H9 (cell line): ENCODE results near the gene DLG5. TPM values are rescaled to one million over a fixed set of nuclear protein-coding genes. Genes with fewer than 3 reads are reported as not detected.
A peak's percentile ranks its signal among the peaks of the same experiment; 100 is the strongest.

ENCODE experiments used
- DNase-seq: peaks from one replicate; pipeline ENCODE4 v3.0.0-alpha.2; 2017
- H2AFZ ChIP-seq: one replicate; pipeline ENCODE4 v1.6.1; 2013; ENCODE audit warnings: mild to moderate bottlenecking, low read length, control low read depth, moderate library complexity
- H2AK5ac ChIP-seq: 2 replicates; pipeline ENCODE4 v1.6.1; 2013; ENCODE audit warnings: low read length, control low read depth, mixed read lengths; ENCODE audit not compliant: insufficient read length
- H2BK120ac ChIP-seq: one replicate; pipeline ENCODE4 v1.6.1; 2013; ENCODE audit warnings: low read depth, mild to moderate bottlenecking, low read length, control low read depth, inconsistent platforms; ENCODE audit not compliant: poor library complexity, severe bottlenecking
- H2BK12ac ChIP-seq: 2 replicates; pipeline ENCODE4 v1.6.1; 2013; ENCODE audit warnings: low read length, control low read depth, mixed read lengths, low read depth; ENCODE audit not compliant: insufficient read length
- H2BK15ac ChIP-seq: 2 replicates; pipeline ENCODE4 v1.6.1; 2013; ENCODE audit warnings: low read depth, low read length, control low read depth
- H2BK20ac ChIP-seq: one replicate; pipeline ENCODE4 v1.6.1; 2013; ENCODE audit warnings: low read depth, mild to moderate bottlenecking, low read length, control low read depth, inconsistent platforms; ENCODE audit not compliant: poor library complexity, severe bottlenecking
- H2BK5ac ChIP-seq: 2 replicates; pipeline ENCODE4 v1.6.1; 2013; ENCODE audit warnings: low read length, control low read depth, mixed read lengths; ENCODE audit not compliant: insufficient read length
- H3K14ac ChIP-seq: 2 replicates; pipeline ENCODE4 v1.6.1; 2013; ENCODE audit warnings: low read length, control low read depth; ENCODE audit not compliant: insufficient read depth
- H3K18ac ChIP-seq: 2 replicates; pipeline ENCODE4 v1.6.1; 2013; ENCODE audit warnings: low read depth, mild to moderate bottlenecking, mixed read lengths, low read length, control low read depth; ENCODE audit not compliant: insufficient read length
- H3K23ac ChIP-seq: 2 replicates; pipeline ENCODE4 v1.6.1; 2013; ENCODE audit warnings: low read length, control low read depth, mixed read lengths, low read depth; ENCODE audit not compliant: insufficient read length
- H3K23me2 ChIP-seq: 2 replicates; pipeline ENCODE4 v1.6.1; 2013; ENCODE audit warnings: low read depth, mild to moderate bottlenecking, mixed read lengths, low read length, control low read depth; ENCODE audit not compliant: insufficient read length, poor library complexity, severe bottlenecking
- H3K27ac ChIP-seq: 2 replicates; pipeline ENCODE4 v1.5.1; 2013; ENCODE audit warnings: low read length, control low read depth, mixed read lengths, low read depth; ENCODE audit not compliant: insufficient read length
- H3K27me3 ChIP-seq: 2 replicates; pipeline ENCODE4 v1.6.1; 2013; ENCODE audit warnings: low read length, control low read depth, inconsistent platforms; ENCODE audit not compliant: insufficient read depth
- H3K4ac ChIP-seq: 2 replicates; pipeline ENCODE4 v1.6.1; 2013; ENCODE audit warnings: low read depth, mild to moderate bottlenecking, control low read depth, inconsistent platforms, low read length, moderate library complexity
- H3K4me1 ChIP-seq: 2 replicates; pipeline ENCODE4 v1.6.1; 2013; ENCODE audit warnings: low read length, control low read depth, inconsistent platforms; ENCODE audit not compliant: insufficient read depth
- H3K4me2 ChIP-seq: 2 replicates; pipeline ENCODE4 v1.6.1; 2013; ENCODE audit warnings: low read length, control low read depth, mixed read lengths; ENCODE audit not compliant: insufficient read length, insufficient read depth
- H3K56ac ChIP-seq: 2 replicates; pipeline ENCODE4 v1.6.1; 2013; ENCODE audit warnings: low read depth, mild to moderate bottlenecking, mixed read lengths, low read length, control low read depth; ENCODE audit not compliant: insufficient read length
- H3K79me1 ChIP-seq: 2 replicates; pipeline ENCODE4 v1.6.1; 2013; ENCODE audit warnings: low read depth, mild to moderate bottlenecking, moderate library complexity, low read length, control low read depth, inconsistent platforms; ENCODE audit not compliant: insufficient read depth, poor library complexity, severe bottlenecking
- H3K79me2 ChIP-seq: 2 replicates; pipeline ENCODE4 v1.6.1; 2013; ENCODE audit warnings: low read length, control low read depth, inconsistent platforms; ENCODE audit not compliant: insufficient read depth
- H3K9ac ChIP-seq: 2 replicates; pipeline ENCODE4 v1.6.1; 2013; ENCODE audit warnings: low read length, control low read depth, mixed read lengths; ENCODE audit not compliant: insufficient read length; ENCODE audit errors: extremely low read depth
- H3K9me3 ChIP-seq: one replicate; pipeline ENCODE4 v1.6.1; 2013; ENCODE audit warnings: low read depth, low read length, inconsistent platforms; ENCODE audit not compliant: control insufficient read depth
- H3T11ph ChIP-seq: one replicate; pipeline ENCODE4 v1.6.1; 2013; ENCODE audit warnings: mild to moderate bottlenecking, low read length, control low read depth, inconsistent platforms
- H4K20me1 ChIP-seq: one replicate; pipeline ENCODE4 v1.6.1; 2013; ENCODE audit not compliant: control insufficient read depth, insufficient read length, insufficient read depth
- H4K5ac ChIP-seq: 2 replicates; pipeline ENCODE4 v1.6.1; 2013; ENCODE audit warnings: low read depth, mild to moderate bottlenecking, mixed read lengths, low read length, control low read depth; ENCODE audit not compliant: insufficient read length
- H4K8ac ChIP-seq: replicated peaks from 2 replicates; pipeline ENCODE4 v1.6.1; 2013; ENCODE audit warnings: low read length, control low read depth, mixed read lengths, low read depth; ENCODE audit not compliant: insufficient read length
- H4K91ac ChIP-seq: 2 replicates; pipeline ENCODE4 v1.6.1; 2013; ENCODE audit warnings: low read depth, mild to moderate bottlenecking, moderate library complexity, mixed read lengths, low read length, control low read depth; ENCODE audit not compliant: insufficient read length
- H3K27ac Mint-ChIP-seq, 3 experiments: 2 replicates in 2 of 3; 3 replicates in 1 of 3; pipeline ENCODE4 v1.8.0; 2020 to 2021; ENCODE audit warnings: mixed read lengths in 3 of 3, mild to moderate bottlenecking in 1 of 3, moderate library complexity in 1 of 3
- H3K27me3 Mint-ChIP-seq: 2 replicates; pipeline ENCODE4 v1.8.0; 2021; ENCODE audit warnings: low read depth, mild to moderate bottlenecking, moderate library complexity, mixed read lengths
- H3K36me3 Mint-ChIP-seq, 3 experiments: 2 replicates in 2 of 3; 3 replicates in 1 of 3; pipeline ENCODE4 v1.8.0; 2020 to 2021; ENCODE audit warnings: low read depth in 3 of 3, mixed read lengths in 3 of 3; ENCODE audit not compliant: insufficient read depth in 1 of 3
- H3K4me1 Mint-ChIP-seq, 2 experiments: 2 replicates each; pipeline ENCODE4 v1.8.0; 2020; ENCODE audit warnings: mixed read lengths in 2 of 2
- H3K4me3 Mint-ChIP-seq, 2 experiments: 2 replicates in 1 of 2; 3 replicates in 1 of 2; pipeline ENCODE4 v1.8.0; 2020 to 2021; ENCODE audit warnings: mild to moderate bottlenecking in 2 of 2, mixed read lengths in 2 of 2, moderate library complexity in 1 of 2
- H3K9me3 Mint-ChIP-seq, 2 experiments: 2 replicates in 1 of 2; 3 replicates in 1 of 2; pipeline ENCODE4 v1.8.0; 2020; ENCODE audit warnings: mild to moderate bottlenecking in 2 of 2, mixed read lengths in 2 of 2, moderate library complexity in 1 of 2
- CTCF ChIP-seq: fragments of 200-600 bp; sonication (generic); conservative IDR thresholded peaks from 3 replicates; pipeline ENCODE4 v1.8.0; 2021; ENCODE audit warnings: antibody characterized with exemption, mild to moderate bottlenecking
- WGBS: extraction: QIAGEN DNeasy Blood & Tissue Kit; methylation state at CpG from one replicate; pipeline ENCODE4 v1.1.7; 2013; ENCODE audit warnings: missing lambda C conversion rate, low lambda C conversion rate, mixed read lengths; ENCODE audit not compliant: insufficient read length; ENCODE audit errors: extremely low coverage; 5-methylcytosine and 5-hydroxymethylcytosine counted together
- total RNA-seq: library from RNA; stranded (reverse); gene quantifications from 2 replicates; pipeline ENCODE4 v1.2.1, GENCODE V29; 2021

The DLG5 gene
- total RNA-seq, 1 experiment from 2014 or later = 67.4 TPM

- Histone ChIP-seq H3K79me2 (peaks cover 5% of the 10 kb centered on the region; the same call in 1 of the 2 replicates), H3K18ac (no peak overlapping the region), H3K27ac (no peak overlapping the region), H3K9ac (no peak overlapping the region), H2BK120ac (no peak overlapping the region), H4K20me1 (no peaks in the 10 kb centered on the region), H3K4me2 (no peak overlapping the region), H3K14ac (no peak overlapping the region), H3K79me1 (peaks cover 5% of the 10 kb centered on the region), H3K4me1 (peaks cover 10% of the 10 kb centered on the region), H3K27me3 (no peaks in the 10 kb centered on the region), H2BK15ac (no peak overlapping the region), H3K4ac (no peak overlapping the region), H3K9me3 (no peaks in the 10 kb centered on the region), H2BK5ac (no peak overlapping the region), H2BK12ac (no peak overlapping the region), H3K23ac (no peak overlapping the region), H3T11ph (no peak overlapping the region), H2AFZ (no peak overlapping the region), H2BK20ac (no peak overlapping the region), H3K23me2 (no peaks in the 10 kb centered on the region), H4K8ac (no peak overlapping the region), H4K5ac (no peak overlapping the region), H4K91ac (no peak overlapping the region), H2AK5ac (no peak overlapping the region), H3K56ac (no peak overlapping the region)
- Mint-ChIP-seq H3K27ac (peak overlapping the region in 2 of 3 experiments; percentile 81 to 84; a peak in 5 of 7 replicates), H3K4me3 (no peak overlapping the region), H3K4me1 (peaks cover 60 to 66% of the 10 kb centered on the region in 2 experiments), H3K9me3 (no peaks in the 10 kb centered on the region), H3K27me3 (no peaks in the 10 kb centered on the region), H3K36me3 (no peaks in the 10 kb centered on the region)
- DNase-seq = no peak
- no CpG with 5 or more reads among the region's 3 CpGs for WGBS
- TF ChIP-seq CTCF = no peak
Observed at GRCh38 chr10:77894058-77894457, 32.5 kb downstream of the DLG5 start.
